GM12801 (cell line): ENCODE measurements around the gene AP4E1.

Experiments used
- CTCF ChIP-seq: IDR thresholded peaks from one replicate; pipeline ENCODE4 v1.5.1; 2011; ENCODE audit warnings: control low read depth; ENCODE audit not compliant: insufficient read length; ENCODE audit errors: extremely low read depth

AP4E1 gene

GRCh38 chr15:50939911-50940310 lies 31.4 kb downstream of the AP4E1 start:
- TF ChIP-seq CTCF: no peak

GRCh38 chr15:50940506-50940905 lies 32.0 kb downstream of the AP4E1 start:
- TF ChIP-seq CTCF: no peak

GRCh38 chr15:50943638-50944037 lies 35.2 kb downstream of the AP4E1 start:
- TF ChIP-seq CTCF: no peak

GRCh38 chr15:50944672-50945071 lies 36.2 kb downstream of the AP4E1 start:
- TF ChIP-seq CTCF: no peak

- TF ChIP-seq CTCF: no peak
Observed at GRCh38 chr15:50945725-50946124, 37.2 kb downstream of the AP4E1 start.

- no peak for TF ChIP-seq CTCF
Observed at GRCh38 chr15:50953302-50953701, 44.8 kb downstream of the AP4E1 start.

- no peak for TF ChIP-seq CTCF
Observed at GRCh38 chr15:50959717-50960116, 51.2 kb downstream of the AP4E1 start.

GRCh38 chr15:50964075-50964474 lies 55.6 kb downstream of the AP4E1 start:
- no peak for TF ChIP-seq CTCF
